ENCODE results near the gene PDE4D. TPM values are rescaled to one million over a fixed set of nuclear protein-coding genes. Genes with fewer than 3 reads are reported as not detected.
"Not testable (repeated sequence)": the region's sequence is repeated elsewhere in the genome, so short reads cannot be mapped to it uniquely, and the experiment has no call there.

Gene PDE4D
- total and polyA plus RNA-seq, 2 experiments from 2014 or later, result 4.3 to 9.7 TPM

DNA sequence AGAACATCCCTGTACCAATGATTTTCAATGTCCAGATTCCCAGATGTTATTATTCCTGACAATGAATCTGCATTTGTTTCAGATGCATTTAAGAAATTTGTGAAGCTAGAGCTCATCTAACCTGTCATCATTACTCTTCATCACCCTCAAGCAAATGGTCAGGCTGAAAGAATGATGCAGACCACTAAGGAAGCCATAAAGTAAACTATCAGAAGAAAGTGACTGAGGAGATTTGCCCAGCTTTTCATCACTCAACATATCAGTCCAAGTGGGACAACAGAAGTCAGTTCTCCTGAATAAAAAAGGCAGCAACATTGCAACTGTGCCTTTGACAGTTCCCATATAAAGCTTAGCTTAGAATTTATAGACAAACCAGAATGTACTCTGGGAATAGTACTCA, 419.9 kb downstream of the PDE4D start:
- H3K4me1 ChIP-seq (ENCODE audit: insufficient read depth), result no peaks in the 10 kb centered on the region
- DNase-seq, result no peak
- H3K9me3 ChIP-seq (ENCODE audit: low read depth), result no peaks in the 10 kb centered on the region
- TF ChIP-seq EZH2phosphoT487 (IDR thresholded peaks at IDR 0.05; ENCODE audit: insufficient read depth, low read depth) (no peak), EZH2 (IDR thresholded peaks at IDR 0.05; ENCODE audit: insufficient read depth, poor library complexity, severe bottlenecking) (no peak)
- H3K9ac ChIP-seq, result no peak overlapping the region
- H3K4me2 ChIP-seq (ENCODE audit: unreplicated experiment), result no peak overlapping the region
- no peaks in the 10 kb centered on the region for H3K27me3 ChIP-seq (replicated peaks; ENCODE audit: insufficient read depth)
- no peak overlapping the region for H3K27ac ChIP-seq
- H4K20me1 ChIP-seq (ENCODE audit: insufficient read depth), result no peaks in the 10 kb centered on the region
- no peaks in the 10 kb centered on the region for H3K79me2 ChIP-seq (ENCODE audit: insufficient read depth)
- H3K9me2 ChIP-seq (ENCODE audit: insufficient read depth), result no peaks in the 10 kb centered on the region
- no peaks in the 10 kb centered on the region for H3F3A ChIP-seq (ENCODE audit: insufficient read depth)
- in situ Hi-C loops (cut with MboI), result no loop called here
- H3K36me3 ChIP-seq (ENCODE audit: low read depth), result no peaks in the 10 kb centered on the region
- no peak overlapping the region for H2AFZ ChIP-seq
- H3K4me3 ChIP-seq, result no peak overlapping the region

DNA sequence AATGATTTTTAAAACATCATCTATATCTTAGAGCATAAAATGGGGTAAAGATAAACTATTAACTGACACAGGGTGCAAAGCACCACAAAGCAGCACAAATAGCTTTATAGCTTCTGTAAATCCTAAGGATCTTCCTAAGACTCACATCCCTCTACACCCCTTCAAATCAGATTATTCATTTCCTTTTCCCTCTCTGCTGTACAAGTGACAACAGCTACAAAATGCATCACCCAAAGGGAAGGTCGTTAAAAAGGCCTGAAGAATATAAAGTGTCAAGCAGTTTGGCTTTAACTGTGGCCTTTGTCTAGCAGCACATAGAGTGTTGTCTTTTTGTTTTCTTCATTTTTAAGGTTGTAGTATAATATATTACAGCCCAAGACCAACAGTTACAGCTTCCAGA, 422.1 kb downstream of the PDE4D start:
- no peaks in the 10 kb centered on the region for H3K9me2 ChIP-seq (ENCODE audit: insufficient read depth)
- H3K36me3 ChIP-seq (ENCODE audit: low read depth), result no peaks in the 10 kb centered on the region
- H3K9me3 ChIP-seq (ENCODE audit: low read depth), result no peaks in the 10 kb centered on the region
- in situ Hi-C loops (cut with MboI), result no loop called here
- no peak overlapping the region for H3K4me3 ChIP-seq
- H3K4me2 ChIP-seq (ENCODE audit: unreplicated experiment), result no peak overlapping the region
- H3K27ac ChIP-seq, result no peak overlapping the region
- no peak for DNase-seq
- no peaks in the 10 kb centered on the region for H3K27me3 ChIP-seq (replicated peaks; ENCODE audit: insufficient read depth)
- TF ChIP-seq EZH2 (IDR thresholded peaks at IDR 0.05; ENCODE audit: insufficient read depth, poor library complexity, severe bottlenecking), result no peak
- TF ChIP-seq EZH2phosphoT487 (IDR thresholded peaks at IDR 0.05; ENCODE audit: insufficient read depth, low read depth), result no peak
- H3K79me2 ChIP-seq (ENCODE audit: insufficient read depth), result no peaks in the 10 kb centered on the region
- H3F3A ChIP-seq (ENCODE audit: insufficient read depth), result no peaks in the 10 kb centered on the region
- H4K20me1 ChIP-seq (ENCODE audit: insufficient read depth), result no peaks in the 10 kb centered on the region
- H3K9ac ChIP-seq, result no peak overlapping the region
- WGBS, 2 experiments (ENCODE audit: low coverage in 1 of 2, low lambda C conversion rate in 2 of 2, missing lambda C conversion rate in 2 of 2), result 32 to 50% methylated on average over 1 of the region's 1 CpG
- H3K4me1 ChIP-seq (ENCODE audit: insufficient read depth), result no peaks in the 10 kb centered on the region
- no peak overlapping the region for H2AFZ ChIP-seq

GRCh38 chr5:59467969-59468368, 425.6 kb downstream of the PDE4D start:
- Histone ChIP-seq H3K4me1 (ENCODE audit: insufficient read depth) (no peaks in the 10 kb centered on the region), H3K4me3 (no peak overlapping the region), H3K27me3 (replicated peaks; ENCODE audit: insufficient read depth) (no peaks in the 10 kb centered on the region), H3K36me3 (ENCODE audit: low read depth) (no peaks in the 10 kb centered on the region), H3K4me2 (ENCODE audit: unreplicated experiment) (no peak overlapping the region), H3K79me2 (ENCODE audit: insufficient read depth) (no peaks in the 10 kb centered on the region), H2AFZ (no peak overlapping the region), H3K27ac (no peak overlapping the region), H3K9ac (no peak overlapping the region), H3F3A (ENCODE audit: insufficient read depth) (no peaks in the 10 kb centered on the region), H3K9me3 (ENCODE audit: low read depth) (no peaks in the 10 kb centered on the region), H4K20me1 (ENCODE audit: insufficient read depth) (no peaks in the 10 kb centered on the region), H3K9me2 (ENCODE audit: insufficient read depth) (no peaks in the 10 kb centered on the region)
- 82 to 100% methylated on average over 2 of the region's 2 CpGs for WGBS, 2 experiments (ENCODE audit: low coverage in 1 of 2, low lambda C conversion rate in 2 of 2, missing lambda C conversion rate in 2 of 2)
- in situ Hi-C loops (cut with MboI), result no loop called here
- no peak for TF ChIP-seq EZH2 (IDR thresholded peaks at IDR 0.05; ENCODE audit: insufficient read depth, poor library complexity, severe bottlenecking)
- TF ChIP-seq EZH2phosphoT487 (IDR thresholded peaks at IDR 0.05; ENCODE audit: insufficient read depth, low read depth), result no peak
- no peak for DNase-seq

DNA sequence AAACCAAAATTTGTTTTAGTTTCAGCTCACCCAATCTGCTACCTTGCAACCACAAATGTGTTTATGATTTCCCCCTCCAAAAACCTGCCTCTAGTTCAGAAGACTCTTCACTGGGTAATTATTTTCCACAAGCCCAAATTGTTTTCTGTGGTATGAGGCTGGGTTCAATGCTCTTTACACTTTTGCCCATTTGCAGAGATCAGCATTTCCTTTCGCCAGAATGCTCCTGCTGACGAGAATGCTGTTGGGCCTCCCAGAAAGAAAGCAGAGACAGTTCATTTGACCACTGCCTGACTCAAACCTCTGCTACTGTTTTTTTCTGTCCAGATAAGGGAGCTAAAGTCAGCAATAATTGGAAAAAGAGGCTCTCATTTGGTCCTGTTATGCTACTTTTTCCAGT, 427.3 kb downstream of the PDE4D start:
- WGBS, 2 experiments (ENCODE audit: low coverage in 1 of 2, low lambda C conversion rate in 2 of 2, missing lambda C conversion rate in 2 of 2), result 80 to 94% methylated on average over 2 of the region's 2 CpGs
- no peak for DNase-seq
- Histone ChIP-seq H3K9ac (no peak overlapping the region), H4K20me1 (ENCODE audit: insufficient read depth) (no peaks in the 10 kb centered on the region), H3K79me2 (ENCODE audit: insufficient read depth) (no peaks in the 10 kb centered on the region), H3K27me3 (replicated peaks; ENCODE audit: insufficient read depth) (no peaks in the 10 kb centered on the region), H3K4me3 (no peak overlapping the region), H3K4me2 (ENCODE audit: unreplicated experiment) (no peak overlapping the region), H3K4me1 (ENCODE audit: insufficient read depth) (no peaks in the 10 kb centered on the region), H3K36me3 (ENCODE audit: low read depth) (no peaks in the 10 kb centered on the region), H3F3A (ENCODE audit: insufficient read depth) (no peaks in the 10 kb centered on the region), H3K27ac (no peak overlapping the region), H2AFZ (no peak overlapping the region), H3K9me3 (ENCODE audit: low read depth) (no peaks in the 10 kb centered on the region), H3K9me2 (ENCODE audit: insufficient read depth) (no peaks in the 10 kb centered on the region)
- TF ChIP-seq EZH2 (IDR thresholded peaks at IDR 0.05; ENCODE audit: insufficient read depth, poor library complexity, severe bottlenecking) (no peak), EZH2phosphoT487 (IDR thresholded peaks at IDR 0.05; ENCODE audit: insufficient read depth, low read depth) (no peak)
- in situ Hi-C loops (cut with MboI), result no loop called here

DNA sequence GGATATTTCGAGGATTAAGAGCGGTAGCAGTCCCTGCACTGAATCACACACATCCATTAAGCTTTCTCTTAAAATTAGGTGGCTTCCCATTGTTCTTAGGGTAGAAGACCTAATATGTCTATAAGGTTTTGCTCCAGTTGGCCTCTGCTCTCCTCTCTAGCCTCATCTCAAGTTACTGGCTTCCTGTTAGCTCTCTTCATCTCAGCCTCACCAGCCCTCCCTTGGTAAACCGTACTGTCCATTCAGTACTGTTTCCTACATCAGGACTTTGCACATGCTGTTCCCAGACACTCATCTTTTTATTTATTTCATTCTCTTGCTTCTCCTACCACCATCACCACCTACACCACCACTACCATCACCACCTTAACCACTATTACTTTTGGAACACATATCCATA, 428.6 kb downstream of the PDE4D start:
- DNase-seq, result no peak
- 77 to 85% methylated on average over 3 of the region's 3 CpGs for WGBS, 2 experiments (ENCODE audit: low coverage in 1 of 2, low lambda C conversion rate in 2 of 2, missing lambda C conversion rate in 2 of 2)
- Histone ChIP-seq H4K20me1 (ENCODE audit: insufficient read depth) (no peaks in the 10 kb centered on the region), H3F3A (ENCODE audit: insufficient read depth) (no peaks in the 10 kb centered on the region), H3K9me2 (ENCODE audit: insufficient read depth) (no peaks in the 10 kb centered on the region), H3K4me2 (ENCODE audit: unreplicated experiment) (no peak overlapping the region), H3K4me1 (ENCODE audit: insufficient read depth) (no peaks in the 10 kb centered on the region), H3K79me2 (ENCODE audit: insufficient read depth) (no peaks in the 10 kb centered on the region), H3K4me3 (no peak overlapping the region), H2AFZ (no peak overlapping the region), H3K27ac (no peak overlapping the region), H3K36me3 (ENCODE audit: low read depth) (no peaks in the 10 kb centered on the region), H3K9ac (no peak overlapping the region), H3K9me3 (ENCODE audit: low read depth) (no peaks in the 10 kb centered on the region), H3K27me3 (replicated peaks; ENCODE audit: insufficient read depth) (no peaks in the 10 kb centered on the region; the same call in 1 of the 2 replicates)
- no peak for TF ChIP-seq EZH2 (IDR thresholded peaks at IDR 0.05; ENCODE audit: insufficient read depth, poor library complexity, severe bottlenecking)
- TF ChIP-seq EZH2phosphoT487 (IDR thresholded peaks at IDR 0.05; ENCODE audit: insufficient read depth, low read depth), result no peak
- in situ Hi-C loops (cut with MboI), result no loop called here

GRCh38 chr5:59463618-59464166, 429.8 kb downstream of the PDE4D start:
- H3K4me1 ChIP-seq (ENCODE audit: insufficient read depth); H3K9me3 ChIP-seq (ENCODE audit: low read depth); H2AFZ ChIP-seq; H3K9me2 ChIP-seq (ENCODE audit: insufficient read depth); H3K9ac ChIP-seq; in situ Hi-C loops (cut with MboI); H3K36me3 ChIP-seq (ENCODE audit: low read depth); H4K20me1 ChIP-seq (ENCODE audit: insufficient read depth); H3K4me3 ChIP-seq; H3K27me3 ChIP-seq (replicated peaks; ENCODE audit: insufficient read depth); H3K27ac ChIP-seq; H3K4me2 ChIP-seq (ENCODE audit: unreplicated experiment); DNase-seq; H3F3A ChIP-seq (ENCODE audit: insufficient read depth); H3K79me2 ChIP-seq (ENCODE audit: insufficient read depth): not testable (repeated sequence)
- 58 to 64% methylated on average over 3 of the region's 4 CpGs for WGBS, 2 experiments (ENCODE audit: low coverage in 1 of 2, low lambda C conversion rate in 2 of 2, missing lambda C conversion rate in 2 of 2)

All from GM23248 (cell line).